Panc1 (cell line): ENCODE measurements around the gene SIRT7. TPM values are rescaled to one million over a fixed set of nuclear protein-coding genes. Genes with fewer than 3 reads are reported as not detected.

Experiments used
- ATAC-seq: fragments of 200-7000 bp; cut with Tn5 transposase; 2 replicates; pipeline ENCODE4 v1.9.1; 2020; ENCODE audit warnings: mild to moderate bottlenecking, moderate library complexity
- BruUV-seq: library from RNA; stranded (reverse); fragments of 400-500 nt; replicated peaks from 2 replicates; lab custom pipeline; 2021; lab: Mats Ljungman, UMichigan
- CTCF ChIA-PET: fragments of 300-600 bp; sonication (Branson Sonifier 250); formaldehyde crosslinking; loops from one replicate; lab custom pipeline; 2022; ENCODE audit warnings: antibody characterized with exemption; lab: Charles Lee
- POLR2A ChIA-PET: fragments of 300-600 bp; sonication (Branson Sonifier 250); formaldehyde crosslinking; loops from one replicate; lab custom pipeline; 2022; ENCODE audit warnings: antibody characterized with exemption; lab: Charles Lee
- DNase-seq: peaks from one replicate; pipeline ENCODE4 v3.0.0-alpha.2; 2010; ENCODE audit warnings: low read depth, low spot score
- H3K27ac ChIP-seq: 2 replicates; pipeline ENCODE4 v1.5.1; 2011; ENCODE audit warnings: mild to moderate bottlenecking, low read length, inconsistent platforms
- H3K27me3 ChIP-seq: fragments of 200-500 bp; sonication (Bioruptor generic); 2 replicates; pipeline ENCODE4 v1.6.0; 2014; ENCODE audit warnings: low read length, inconsistent platforms; ENCODE audit not compliant: control insufficient read depth, insufficient read depth
- H3K36me3 ChIP-seq: fragments of 200-500 bp; sonication (Bioruptor generic); 2 replicates; pipeline ENCODE4 v1.5.1; 2014; ENCODE audit warnings: inconsistent platforms, mild to moderate bottlenecking, low read length, moderate library complexity; ENCODE audit not compliant: control insufficient read depth, insufficient read depth
- H3K4me1 ChIP-seq: 2 replicates; pipeline ENCODE4 v1.5.1; 2011; ENCODE audit warnings: inconsistent platforms, mild to moderate bottlenecking, low read length, moderate library complexity; ENCODE audit not compliant: control insufficient read depth, insufficient read depth
- H3K4me3 ChIP-seq, 2 experiments: 2 replicates each; pipeline ENCODE4 v1.5.1; 2011 to 2012; ENCODE audit warnings: low read depth in 2 of 2, low read length in 2 of 2, mild to moderate bottlenecking in 2 of 2, inconsistent platforms in 1 of 2, moderate library complexity in 1 of 2
- H3K9me3 ChIP-seq: fragments of 200-500 bp; sonication (Bioruptor generic); 2 replicates; pipeline ENCODE4 v1.5.1; 2014; ENCODE audit warnings: low read depth, mild to moderate bottlenecking, inconsistent platforms, low read length, moderate library complexity; ENCODE audit not compliant: control insufficient read depth, insufficient read depth
- CTCF ChIP-seq: fragments of 450-650 bp; IDR thresholded peaks from 2 replicates; pipeline ENCODE4 v1.5.1; 2017; ENCODE audit warnings: mild to moderate bottlenecking
- POLR2AphosphoS5 ChIP-seq: IDR thresholded peaks from 2 replicates; pipeline ENCODE4 v1.6.1; 2012; ENCODE audit warnings: mild to moderate bottlenecking, low read depth, low read length, moderate library complexity
- REST ChIP-seq, 2 experiments: IDR thresholded peaks; 2 replicates each; pipeline ENCODE4 v1.6.1; 2011 to 2012; ENCODE audit warnings: low read depth in 2 of 2, control low read depth in 1 of 2, low read length in 1 of 2, mild to moderate bottlenecking in 1 of 2, moderate library complexity in 1 of 2; ENCODE audit not compliant: insufficient read depth in 1 of 2
- SIN3A ChIP-seq: IDR thresholded peaks from 2 replicates; pipeline ENCODE4 v1.6.1; 2012; ENCODE audit warnings: low read depth, mild to moderate bottlenecking, low read length, moderate library complexity, borderline replicate concordance; ENCODE audit not compliant: insufficient read depth
- TCF7L2 ChIP-seq: IDR thresholded peaks from 2 replicates; pipeline ENCODE4 v1.6.1; 2011; ENCODE audit warnings: mild to moderate bottlenecking, low read depth, low read length, inconsistent platforms
- in situ Hi-C: cut with HindIII; loops from 2 replicates; pipeline ENCODE4 v1.10.0; 2016; ENCODE audit warnings: low sequenced_read_pairs, low pct_unique_long_range_greater_than_20kb
- intact Hi-C: fragments of 100-400 bp; cut with micrococcal nuclease; formaldehyde crosslinking; loops from one replicate; pipeline ENCODE4 v1.10.0; 2022; ENCODE audit not compliant: unreplicated experiment
- total RNA-seq: library from RNA; stranded (reverse); gene quantifications from one replicate; pipeline ENCODE4 v1.2.1, GENCODE V29; 2021; ENCODE audit not compliant: unreplicated experiment

Gene SIRT7
- total RNA-seq, 1 experiment from 2014 or later, result 82.5 TPM

GRCh38 chr17:81909966-81910839 lies 7.8 kb downstream of the SIRT7 start:
- intact Hi-C loops, result no loop called here
- Histone ChIP-seq H3K27ac (peak overlapping the region; percentile 91), H3K4me3 (peak overlapping the region; percentile 76 to 95), H3K36me3 (peaks cover 4% of the 10 kb centered on the region), H3K9me3 (no peaks in the 10 kb centered on the region), H3K4me1 (peaks cover 21% of the 10 kb centered on the region), H3K27me3 (no peaks in the 10 kb centered on the region)
- DNase-seq, result no peak
- POLR2A ChIA-PET, result interaction anchor here (0.6 kb wide), 2 partner anchors 16 to 18 kb away, joined by 5 to 6 read pairs; no protein-coding TSS in a partner anchor
- TF ChIP-seq REST (IDR thresholded peaks at IDR 0.05; ENCODE audit: insufficient read depth in 1 of 2, low read depth in 2 of 2, low read length in 1 of 2) (no peak), SIN3A (no peak), TCF7L2 (no peak), CTCF (no peak)
- in situ Hi-C loops, result no loop called here
- CTCF ChIA-PET, result no interaction called here
- no TSS peak for BruUV-seq
- peak; percentile 3 for ATAC-seq

GRCh38 chr17:81909231-81909630 lies 8.7 kb downstream of the SIRT7 start:
- intact Hi-C loops (no loop called here), in situ Hi-C loops (no loop called here)
- ATAC-seq (no peak), DNase-seq (no peak)
- ChIA-PET CTCF (no interaction called here), POLR2A (interaction anchor here (0.6 to 0.7 kb wide), 2 partner anchors 17 to 28 kb away, joined by 5 to 10 read pairs; no protein-coding TSS in a partner anchor)
- no peaks in the 10 kb centered on the region for H3K27me3 ChIP-seq
- no peaks in the 10 kb centered on the region for H3K9me3 ChIP-seq
- no peak overlapping the region for H3K4me3 ChIP-seq
- no TSS peak for BruUV-seq
- no peaks in the 10 kb centered on the region; the same call in 1 of the 2 replicates for H3K36me3 ChIP-seq
- peaks cover 21% of the 10 kb centered on the region for H3K4me1 ChIP-seq
- TF ChIP-seq POLR2AphosphoS5 (no peak), REST (IDR thresholded peaks at IDR 0.05; ENCODE audit: insufficient read depth in 1 of 2, low read depth in 2 of 2, low read length in 1 of 2) (no peak), CTCF (no peak), TCF7L2 (no peak), SIN3A (no peak)
- H3K27ac ChIP-seq, result no peak overlapping the region
